ENCODE results near the gene FAM204A.

DNA sequence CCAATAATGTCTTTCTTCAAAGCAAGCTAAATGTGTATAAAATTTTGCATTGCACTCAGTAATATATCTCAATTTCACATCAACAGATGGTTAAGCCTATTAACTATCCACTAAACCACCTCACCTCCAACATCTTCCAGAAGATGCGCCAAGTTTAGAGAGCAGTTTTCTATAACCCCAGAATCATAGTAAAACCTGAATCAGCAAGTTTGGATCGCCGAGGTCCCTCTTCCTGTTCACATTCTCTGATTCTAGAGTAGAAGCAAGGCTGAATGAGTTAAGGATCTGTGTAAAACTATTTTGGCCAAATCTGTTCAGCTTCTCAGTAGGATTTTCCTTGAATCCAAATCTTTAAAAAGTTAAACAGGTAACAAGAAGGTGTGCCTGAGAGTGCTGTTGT, 1.4 kb upstream of the FAM204A start:
- TF ChIP-seq POLR2A (IDR thresholded peaks at IDR 0.05) (no peak), CTCF (IDR thresholded peaks at IDR 0.05) (no peak)

Data from testis (tissue), 2 donors.